HepG2 (cell line): Measurements from ENCODE around the gene SLC7A11.

Source experiments
- ATF3 ChIP-seq: sonication (generic); formaldehyde crosslinking; IDR thresholded peaks from 2 replicates; pipeline ENCODE4 v1.4.0; 2020; ENCODE audit warnings: missing genetic modification reagents
- CTCF ChIP-seq: sonication (generic); formaldehyde crosslinking; IDR thresholded peaks from 2 replicates; pipeline ENCODE4 v1.5.0; 2020; ENCODE audit warnings: mild to moderate bottlenecking, missing genetic modification reagents, moderate library complexity
- EP300 ChIP-seq, 3 experiments: sonication (generic) in 1 of 3; formaldehyde crosslinking in 1 of 3; IDR thresholded peaks; 2 replicates each; pipeline versions ENCODE4 v1.5.1 to v1.6.1; 2011 to 2020; ENCODE audit warnings: low read depth in 2 of 3, low read length in 2 of 3, borderline replicate concordance in 1 of 3, improper control_type of control experiment in 1 of 3, mild to moderate bottlenecking in 1 of 3, missing genetic modification reagents in 1 of 3, moderate library complexity in 1 of 3
- RFX1 ChIP-seq: fragments of 450-650 bp; IDR thresholded peaks from 2 replicates; pipeline ENCODE4 v1.6.1; 2017
- SP1 ChIP-seq, 2 experiments: fragments of 450-650 bp in 1 of 2; sonication (generic) in 1 of 2; formaldehyde crosslinking in 1 of 2; IDR thresholded peaks; 2 replicates each; pipeline versions ENCODE4 v1.4.0 to v1.6.1; 2016 to 2020; ENCODE audit warnings: missing genetic modification reagents in 1 of 2
- SP2 ChIP-seq: sonication (generic); formaldehyde crosslinking; IDR thresholded peaks from 2 replicates; pipeline ENCODE4 v1.5.1; 2020; ENCODE audit warnings: mild to moderate bottlenecking, missing genetic modification reagents
- ZNF121 ChIP-seq: sonication (generic); formaldehyde crosslinking; IDR thresholded peaks from 2 replicates; pipeline ENCODE4 v1.5.0; 2020; ENCODE audit warnings: mild to moderate bottlenecking, missing genetic modification reagents
- ZNF136 ChIP-seq: sonication (generic); formaldehyde crosslinking; IDR thresholded peaks from 2 replicates; pipeline ENCODE4 v1.8.1; 2022; ENCODE audit warnings: low read depth, mild to moderate bottlenecking, moderate library complexity, missing genetic modification reagents
- ZNF18 ChIP-seq: sonication (generic); formaldehyde crosslinking; IDR thresholded peaks from 2 replicates; pipeline ENCODE4 v1.8.0; 2022; ENCODE audit warnings: mild to moderate bottlenecking, missing genetic modification reagents; ENCODE audit not compliant: insufficient replicate concordance
- ZNF253 ChIP-seq: sonication (generic); formaldehyde crosslinking; IDR thresholded peaks from 2 replicates; pipeline ENCODE4 v1.8.0; 2022; ENCODE audit warnings: mild to moderate bottlenecking, missing genetic modification reagents, borderline replicate concordance
- ZNF879 ChIP-seq: sonication (generic); formaldehyde crosslinking; IDR thresholded peaks from 2 replicates; pipeline ENCODE4 v1.8.1; 2023; ENCODE audit warnings: missing genetic modification reagents

- TF ChIP-seq ZNF879 (CRISPR knock-in tag), result no peak
- TF ChIP-seq EP300 (IDR thresholded peaks at IDR 0.05; ENCODE audit: low read depth in 2 of 2, low read length in 2 of 2), result no peak
- no peak for TF ChIP-seq EP300 (CRISPR knock-in tag; IDR thresholded peaks at IDR 0.05; ENCODE audit: borderline replicate concordance)
- TF ChIP-seq SP2 (CRISPR knock-in tag), result no peak
- TF ChIP-seq ZNF18 (CRISPR knock-in tag), result no peak
- TF ChIP-seq CTCF (CRISPR knock-in tag), result no peak
- no peak for TF ChIP-seq ZNF253 (CRISPR knock-in tag)
- no peak for TF ChIP-seq RFX1
- no peak for TF ChIP-seq SP1 (IDR thresholded peaks at IDR 0.05)
- no peak for TF ChIP-seq SP1 (CRISPR knock-in tag; IDR thresholded peaks at IDR 0.05)
- TF ChIP-seq ZNF121, result no peak
- no peak for TF ChIP-seq ATF3
- TF ChIP-seq ZNF136, result no peak
Measured at GRCh38 chr4:138239491-138239890, 2.7 kb downstream of the SLC7A11 start.
